Measurements from ENCODE around the gene SIRT4. TPM values are rescaled to one million over a fixed set of nuclear protein-coding genes. Genes with fewer than 3 reads are reported as not detected.

The SIRT4 gene
- total and polyA plus RNA-seq, 2 of the 13 experiments (the other 11 are each of a cell fraction or from before 2014, with no cell fraction given) = 3.4 to 5.8 TPM

- 0 out of 2 replicates have a peak, but pooled peaks have one; percentile 54 for TF ChIP-seq ZNF318 (CRISPR knock-in tag; IDR thresholded peaks at IDR 0.05)
- peak; percentile 38; the same call in 1 of the 2 replicates for TF ChIP-seq ZFX (CRISPR knock-in tag; IDR thresholded peaks at IDR 0.05; ENCODE audit: low read depth)
- 0 out of 2 replicates have a peak, but pooled peaks have one; percentile 31 for TF ChIP-seq ZBTB26 (CRISPR knock-in tag; IDR thresholded peaks at IDR 0.05; ENCODE audit: borderline replicate concordance)
- TF ChIP-seq HES4 (CRISPR knock-in tag; IDR thresholded peaks at IDR 0.05; ENCODE audit: borderline replicate concordance) = no peak
- TF ChIP-seq CREB1 (IDR thresholded peaks at IDR 0.05) = peak; percentile 9; the same call in 1 of the 2 replicates
- peak; percentile 86 for TF ChIP-seq CREB1 (CRISPR knock-in tag; IDR thresholded peaks at IDR 0.05)
- peak; percentile 99 for TF ChIP-seq THAP11 (CRISPR knock-in tag; IDR thresholded peaks at IDR 0.05)
- TF ChIP-seq PRDM10 (CRISPR knock-in tag; IDR thresholded peaks at IDR 0.05; ENCODE audit: low read depth) = peak; percentile 99
- TF ChIP-seq NCOA5 (CRISPR knock-in tag; IDR thresholded peaks at IDR 0.05) = no peak
- TF ChIP-seq ZNF678 (CRISPR knock-in tag; IDR thresholded peaks at IDR 0.05) = no peak
- no peak for TF ChIP-seq SRSF4 (IDR thresholded peaks at IDR 0.05; ENCODE audit: low read depth, low read length, poor library complexity, severe bottlenecking)
- no peak for TF ChIP-seq SNAPC5 (CRISPR knock-in tag; IDR thresholded peaks at IDR 0.05; ENCODE audit: borderline replicate concordance)
- no peak for TF ChIP-seq RFXANK (CRISPR knock-in tag; IDR thresholded peaks at IDR 0.05)
Observed at GRCh38 chr12:120301962-120302815, at the start of gene SIRT4 (continued).

All from HepG2 (cell line).